GM23338 (cell line): ENCODE data around the gene KIF6.

Experiments used
- CREB1 ChIP-seq: fragments of 250-450 bp; sonication (Bioruptor Pico); IDR thresholded peaks from 2 replicates; pipeline ENCODE4 v1.5.0; 2020; ENCODE audit warnings: low read depth, mild to moderate bottlenecking, moderate library complexity
- CTCF ChIP-seq, 2 experiments: fragments of 200-600 bp in 1 of 2; sonication (generic) in 1 of 2; conservative IDR thresholded peaks; 2 replicates each; pipeline versions ENCODE4 v1.5.1 to v1.6.1; 2016 to 2017; ENCODE audit warnings: antibody characterized with exemption in 2 of 2, low read depth in 2 of 2, mild to moderate bottlenecking in 2 of 2, moderate library complexity in 1 of 2
- EZH2 ChIP-seq: fragments of 200-600 bp; sonication (generic); IDR thresholded peaks from one replicate; pipeline ENCODE4 v1.8.0; 2017; ENCODE audit warnings: antibody characterized with exemption, mild to moderate bottlenecking, low read depth; ENCODE audit not compliant: unreplicated experiment
- NANOG ChIP-seq: IDR thresholded peaks from 2 replicates; pipeline ENCODE4 v1.6.1; 2016; ENCODE audit warnings: antibody characterized with exemption, borderline replicate concordance
- POLR2AphosphoS5 ChIP-seq: IDR thresholded peaks from 2 replicates; pipeline ENCODE4 v1.6.1; 2016; ENCODE audit warnings: antibody characterized with exemption, low read depth
- ZNF114 ChIP-seq: fragments of 250-450 bp; sonication (Bioruptor Pico); IDR thresholded peaks from 2 replicates; pipeline ENCODE4 v1.5.0; 2020; ENCODE audit warnings: mild to moderate bottlenecking, moderate library complexity

- TF ChIP-seq CTCF (conservative IDR thresholded peaks at IDR 0.05; ENCODE audit: low read depth in 2 of 2) (no peak), EZH2 (no peak), ZNF114 (CRISPR knock-in tag) (no peak), POLR2AphosphoS5 (no peak), NANOG (no peak), CREB1 (CRISPR knock-in tag) (no peak)
Measured at GRCh38 chr6:39453241-39453640, 272.0 kb downstream of the KIF6 start.
